Measurements from ENCODE around the gene CFB. TPM values are rescaled to one million over a fixed set of nuclear protein-coding genes. Genes with fewer than 3 reads are reported as not detected.

The CFB gene
- total RNA-seq, 1 experiment from 2014 or later: 22.6 TPM

- Histone ChIP-seq H3K4me1 (replicated peaks; ENCODE audit: insufficient read depth) (peaks cover 55% of the 10 kb centered on the region), H3K36me3 (ENCODE audit: low read depth) (no peaks in the 10 kb centered on the region), H3K79me2 (ENCODE audit: low read depth) (no peaks in the 10 kb centered on the region), H3K4me3 (no peak overlapping the region), H3K27me3 (ENCODE audit: insufficient read depth, low read depth) (no peaks in the 10 kb centered on the region), H3K4me2 (no peak overlapping the region), H3F3A (ENCODE audit: insufficient read depth, low read depth) (peaks cover 33% of the 10 kb centered on the region; the same call in 1 of the 2 replicates), H2AFZ (no peak overlapping the region), H3K9me2 (ENCODE audit: insufficient read depth) (no peaks in the 10 kb centered on the region; the same call in 1 of the 2 replicates), H3K27ac (no peak overlapping the region), H4K20me1 (ENCODE audit: insufficient read depth) (no peaks in the 10 kb centered on the region), H3K9me3 (ENCODE audit: insufficient read depth, low read depth) (no peaks in the 10 kb centered on the region)
- POLR2A ChIA-PET (ENCODE audit: unreplicated experiment): no interaction called here
- DNase-seq: no peak
- no peak for TF ChIP-seq CTCF (conservative IDR thresholded peaks at IDR 0.05)
- TF ChIP-seq EZH2 (IDR thresholded peaks at IDR 0.05; ENCODE audit: low read depth): no peak
- intact Hi-C loops (cut with micrococcal nuclease; ENCODE audit: unreplicated experiment): no loop called here
- CTCF ChIA-PET: no interaction called here
- no TSS peak for BruUV-seq (replicated peaks)
Measured at GRCh38 chr6:31943742-31944141, 2.2 kb upstream of the CFB start.

GRCh38 chr6:31945154-31945506 is 765 bp upstream of the CFB start:
- H3F3A ChIP-seq (ENCODE audit: insufficient read depth, low read depth): peaks cover 38% of the 10 kb centered on the region; the same call in 1 of the 2 replicates

GRCh38 chr6:31946370-31946885 is 533 bp downstream of the CFB start:
- H3K27me3 ChIP-seq (ENCODE audit: insufficient read depth, low read depth): no peaks in the 10 kb centered on the region
- ChIA-PET CTCF (no interaction called here), POLR2A (ENCODE audit: unreplicated experiment) (interaction anchor here (0.6 to 1.1 kb wide), 4 partner anchors 26 to 1022 kb away, joined by 3 to 6 read pairs (median 4); partner anchors contain the start of genes BRD2 and DXO)
- no peaks in the 10 kb centered on the region; the same call in 1 of the 2 replicates for H3K9me2 ChIP-seq (ENCODE audit: insufficient read depth)
- intact Hi-C loops (cut with micrococcal nuclease; ENCODE audit: unreplicated experiment): no loop called here
- peak overlapping the region; percentile 85 for H3K4me2 ChIP-seq
- DNase-seq: no peak
- no peaks in the 10 kb centered on the region for H3K79me2 ChIP-seq (ENCODE audit: low read depth)
- TSS peak; percentile 82 for BruUV-seq (replicated peaks)
- H3K4me1 ChIP-seq (replicated peaks; ENCODE audit: insufficient read depth): peaks cover 49% of the 10 kb centered on the region
- TF ChIP-seq CTCF (conservative IDR thresholded peaks at IDR 0.05) (no peak), EZH2 (IDR thresholded peaks at IDR 0.05; ENCODE audit: low read depth) (no peak)
- no peaks in the 10 kb centered on the region for H4K20me1 ChIP-seq (ENCODE audit: insufficient read depth)
- H3K27ac ChIP-seq: peak overlapping the region; percentile 81
- H3K9me3 ChIP-seq (ENCODE audit: insufficient read depth, low read depth): no peaks in the 10 kb centered on the region
- H3F3A ChIP-seq (ENCODE audit: insufficient read depth, low read depth): peaks cover 30% of the 10 kb centered on the region; the same call in 1 of the 2 replicates
- H3K4me3 ChIP-seq: peak overlapping the region; percentile 36; the same call in 1 of the 2 replicates
- no peaks in the 10 kb centered on the region for H3K36me3 ChIP-seq (ENCODE audit: low read depth)
- peak overlapping the region; percentile 74; the same call in 1 of the 2 replicates for H2AFZ ChIP-seq

More at GRCh38 chr6:31945154-31945506, 765 bp upstream of the CFB start:
- Histone ChIP-seq H3K36me3 (ENCODE audit: low read depth) (no peaks in the 10 kb centered on the region), H3K9me3 (ENCODE audit: insufficient read depth, low read depth) (no peaks in the 10 kb centered on the region), H3K9me2 (ENCODE audit: insufficient read depth) (no peaks in the 10 kb centered on the region; the same call in 1 of the 2 replicates), H4K20me1 (ENCODE audit: insufficient read depth) (no peaks in the 10 kb centered on the region), H3K27me3 (ENCODE audit: insufficient read depth, low read depth) (no peaks in the 10 kb centered on the region), H3K4me3 (peak overlapping the region; percentile 36; the same call in 1 of the 2 replicates), H3K27ac (peak overlapping the region; percentile 81), H3K79me2 (ENCODE audit: low read depth) (no peaks in the 10 kb centered on the region), H2AFZ (peak overlapping the region; percentile 74; the same call in 1 of the 2 replicates), H3K4me2 (peak overlapping the region; percentile 85), H3K4me1 (replicated peaks; ENCODE audit: insufficient read depth) (peaks cover 62% of the 10 kb centered on the region)
- TF ChIP-seq EZH2 (IDR thresholded peaks at IDR 0.05; ENCODE audit: low read depth): no peak
- TF ChIP-seq CTCF (conservative IDR thresholded peaks at IDR 0.05): no peak
- no peak for DNase-seq
- ChIA-PET CTCF (interaction anchor here (0.6 to 0.7 kb wide), 2 partner anchors 82 to 220 kb away, joined by 3 read pairs; no protein-coding TSS in a partner anchor), POLR2A (ENCODE audit: unreplicated experiment) (interaction anchor here (0.6 to 1.1 kb wide), 4 partner anchors 13 to 183 kb away, joined by 3 to 6 read pairs (median 4); partner anchors contain the start of genes ATF6B and DXO)
- BruUV-seq (replicated peaks): no TSS peak
- intact Hi-C loops (cut with micrococcal nuclease; ENCODE audit: unreplicated experiment): no loop called here
